Mesothelial cell of epicardium (in vitro differentiated cells): ENCODE data around the gene HDAC4. TPM values are rescaled to one million over a fixed set of nuclear protein-coding genes. Genes with fewer than 3 reads are reported as not detected.

Source experiments
- DNase-seq, 2 experiments: peaks; one replicate each; pipeline ENCODE4 v3.0.0; 2021; ENCODE audit warnings: low spot score in 2 of 2; ENCODE audit not compliant: unreplicated experiment in 2 of 2
- H3K27ac Mint-ChIP-seq: 2 replicates; pipeline ENCODE4 v1.8.0; 2021; ENCODE audit warnings: mixed read lengths
- H3K27me3 Mint-ChIP-seq: 2 replicates; pipeline ENCODE4 v1.8.0; 2021; ENCODE audit warnings: low read depth, mixed read lengths
- H3K36me3 Mint-ChIP-seq: 2 replicates; pipeline ENCODE4 v1.8.0; 2021; ENCODE audit warnings: mixed read lengths
- H3K4me1 Mint-ChIP-seq: 2 replicates; pipeline ENCODE4 v1.8.0; 2021; ENCODE audit warnings: mixed read lengths
- H3K4me3 Mint-ChIP-seq: 2 replicates; pipeline ENCODE4 v1.8.0; 2021; ENCODE audit warnings: mild to moderate bottlenecking, moderate library complexity, mixed read lengths
- H3K9me3 Mint-ChIP-seq: 2 replicates; pipeline ENCODE4 v1.8.0; 2021; ENCODE audit warnings: mixed read lengths
- total RNA-seq: library from RNA; stranded (reverse); gene quantifications from 3 replicates; pipeline ENCODE4 v1.2.1, GENCODE V29; 2021
- TF ChIP-seq, protein P1 (sequence below): fragments of 200-600 bp; sonication (generic); IDR thresholded peaks from one replicate; pipeline ENCODE4 v1.5.0; 2021; ENCODE audit warnings: antibody characterized with exemption; ENCODE audit not compliant: unreplicated experiment

HDAC4 gene
- total RNA-seq, 1 donor from 2014 or later, result 59.2 TPM

DNA sequence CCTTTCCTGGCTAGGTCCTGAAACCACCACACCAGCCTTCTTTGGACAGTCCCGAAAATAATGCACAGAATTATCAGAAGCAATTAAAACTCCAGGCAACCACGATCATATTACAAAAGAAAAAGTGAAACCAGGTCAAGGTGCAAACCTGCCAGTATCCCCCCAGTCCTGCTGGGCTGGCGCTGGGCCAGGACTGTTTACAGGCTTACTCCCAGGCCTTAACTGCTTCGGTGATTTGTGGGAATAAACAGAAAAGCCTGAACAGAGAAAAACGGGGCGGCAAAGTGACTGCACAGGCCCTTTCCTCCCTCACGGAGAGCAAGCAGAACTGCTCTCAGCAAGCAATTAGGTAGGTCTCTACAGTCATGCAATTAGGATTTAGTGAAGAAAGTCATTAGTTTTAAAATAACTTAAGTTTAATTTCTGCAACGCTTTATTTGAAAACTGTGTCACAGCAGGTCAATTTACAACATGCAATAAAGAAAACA is 1.3 kb downstream of the HDAC4 start:
- DNase-seq, result no peak
- H3K4me3 Mint-ChIP-seq, result peak overlapping the region; percentile 83
- H3K27me3 Mint-ChIP-seq, result no peaks in the 10 kb centered on the region
- H3K9me3 Mint-ChIP-seq, result peaks cover 13% of the 10 kb centered on the region
- H3K36me3 Mint-ChIP-seq, result no peaks in the 10 kb centered on the region
- peaks cover 36% of the 10 kb centered on the region for H3K4me1 Mint-ChIP-seq
- H3K27ac Mint-ChIP-seq, result peak overlapping the region; percentile 95
- TF ChIP-seq, protein P1, sequence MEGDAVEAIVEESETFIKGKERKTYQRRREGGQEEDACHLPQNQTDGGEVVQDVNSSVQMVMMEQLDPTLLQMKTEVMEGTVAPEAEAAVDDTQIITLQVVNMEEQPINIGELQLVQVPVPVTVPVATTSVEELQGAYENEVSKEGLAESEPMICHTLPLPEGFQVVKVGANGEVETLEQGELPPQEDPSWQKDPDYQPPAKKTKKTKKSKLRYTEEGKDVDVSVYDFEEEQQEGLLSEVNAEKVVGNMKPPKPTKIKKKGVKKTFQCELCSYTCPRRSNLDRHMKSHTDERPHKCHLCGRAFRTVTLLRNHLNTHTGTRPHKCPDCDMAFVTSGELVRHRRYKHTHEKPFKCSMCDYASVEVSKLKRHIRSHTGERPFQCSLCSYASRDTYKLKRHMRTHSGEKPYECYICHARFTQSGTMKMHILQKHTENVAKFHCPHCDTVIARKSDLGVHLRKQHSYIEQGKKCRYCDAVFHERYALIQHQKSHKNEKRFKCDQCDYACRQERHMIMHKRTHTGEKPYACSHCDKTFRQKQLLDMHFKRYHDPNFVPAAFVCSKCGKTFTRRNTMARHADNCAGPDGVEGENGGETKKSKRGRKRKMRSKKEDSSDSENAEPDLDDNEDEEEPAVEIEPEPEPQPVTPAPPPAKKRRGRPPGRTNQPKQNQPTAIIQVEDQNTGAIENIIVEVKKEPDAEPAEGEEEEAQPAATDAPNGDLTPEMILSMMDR, result no peak

- no peaks in the 10 kb centered on the region for H3K36me3 Mint-ChIP-seq
- peak overlapping the region; percentile 83 for H3K4me3 Mint-ChIP-seq
- H3K9me3 Mint-ChIP-seq, result peaks cover 5% of the 10 kb centered on the region
These were observed 2.3 kb downstream of the HDAC4 start for GRCh38 chr2:239398521-239398921.

DNA sequence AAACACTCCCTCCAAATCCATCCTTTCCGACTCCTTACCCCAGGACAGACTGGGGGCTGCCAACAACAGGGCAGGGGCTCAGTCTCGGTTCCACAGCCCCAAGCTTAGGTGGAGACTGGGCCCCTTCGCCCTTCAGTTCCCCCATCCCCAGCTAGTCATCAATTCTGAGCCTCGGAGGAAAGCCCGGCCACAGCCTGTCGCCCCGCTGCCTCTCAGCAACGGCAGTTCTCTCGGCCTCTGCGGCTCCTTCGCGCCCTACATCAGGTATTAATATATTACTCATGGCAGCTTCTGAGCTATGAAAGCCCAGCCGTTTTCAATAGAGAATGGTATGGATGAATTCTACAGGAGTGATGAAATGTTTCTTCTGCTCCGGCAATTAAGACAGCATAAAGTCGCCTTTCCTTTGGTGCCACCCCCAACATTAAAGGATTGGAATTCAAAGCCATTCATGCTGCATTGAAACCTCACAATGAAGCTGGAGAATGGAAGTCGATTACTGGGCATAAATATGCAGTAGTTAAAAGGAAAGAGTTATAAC is 2.8 kb downstream of the HDAC4 start:
- Mint-ChIP-seq H3K9me3 (no peaks in the 10 kb centered on the region), H3K27me3 (no peaks in the 10 kb centered on the region), H3K4me1 (peaks cover 45% of the 10 kb centered on the region), H3K36me3 (no peaks in the 10 kb centered on the region), H3K27ac (no peak overlapping the region), H3K4me3 (no peak overlapping the region)
- TF ChIP-seq, protein P1, result no peak
- no peak for DNase-seq

More at GRCh38 chr2:239398521-239398921, 2.3 kb downstream of the HDAC4 start:
- no peak for DNase-seq
- no peaks in the 10 kb centered on the region for H3K27me3 Mint-ChIP-seq
- H3K27ac Mint-ChIP-seq, result peak overlapping the region; percentile 95
- TF ChIP-seq, protein P1, result no peak
- peaks cover 41% of the 10 kb centered on the region for H3K4me1 Mint-ChIP-seq

- Mint-ChIP-seq H3K27ac (no peak overlapping the region), H3K4me1 (peaks cover 40% of the 10 kb centered on the region), H3K4me3 (no peak overlapping the region), H3K36me3 (no peaks in the 10 kb centered on the region), H3K27me3 (no peaks in the 10 kb centered on the region), H3K9me3 (no peaks in the 10 kb centered on the region)
- DNase-seq, result no peak
- TF ChIP-seq, protein P1, result no peak
These were observed 3.7 kb downstream of the HDAC4 start for GRCh38 chr2:239396881-239397681.

GRCh38 chr2:239395524-239395923 is 5.3 kb downstream of the HDAC4 start:
- TF ChIP-seq, protein P1, result no peak
- H3K36me3 Mint-ChIP-seq, result no peaks in the 10 kb centered on the region
- no peak overlapping the region for H3K27ac Mint-ChIP-seq
- H3K4me3 Mint-ChIP-seq, result no peak overlapping the region
- no peak for DNase-seq
- no peaks in the 10 kb centered on the region for H3K9me3 Mint-ChIP-seq
- peaks cover 38% of the 10 kb centered on the region for H3K4me1 Mint-ChIP-seq
- H3K27me3 Mint-ChIP-seq, result no peaks in the 10 kb centered on the region
